Vagina (tissue), 2 donors: ENCODE measurements around the gene RPTOR. TPM values are rescaled to one million over a fixed set of nuclear protein-coding genes. Genes with fewer than 3 reads are reported as not detected.

ENCODE experiments used
- DNase-seq, 2 donors: peaks; one replicate each; pipeline ENCODE4 v3.0.0-alpha.2; 2017; ENCODE audit errors: extremely low spot score in 2 of 2
- H3K27ac ChIP-seq: fragments of 200-600 bp; sonication (generic); one replicate; pipeline ENCODE4 v1.5.1; 2019
- H3K27me3 ChIP-seq: fragments of 200-600 bp; sonication (generic); one replicate; pipeline ENCODE4 v1.5.1; 2019
- H3K36me3 ChIP-seq, 2 donors: fragments of 200-600 bp; sonication (generic); one replicate each; pipeline ENCODE4 v1.5.1; 2017 to 2019
- H3K4me1 ChIP-seq: fragments of 200-600 bp; sonication (generic); one replicate; pipeline ENCODE4 v1.5.1; 2019
- H3K4me3 ChIP-seq, 2 donors: fragments of 200-600 bp; sonication (generic); 1 replicate in 1 of 2; 2 replicates in 1 of 2; pipeline ENCODE4 v1.5.1; 2016 to 2019
- H3K9me3 ChIP-seq: fragments of 200-600 bp; sonication (generic); one replicate; pipeline ENCODE4 v1.5.1; 2019
- POLR2A ChIP-seq, 2 donors: fragments of 450-650 bp; IDR thresholded peaks; one replicate each; pipeline ENCODE4 v1.6.1; 2017; ENCODE audit warnings: antibody characterized with exemption in 2 of 2, mild to moderate bottlenecking in 2 of 2, moderate library complexity in 2 of 2
- POLR2AphosphoS5 ChIP-seq, 2 donors: sonication (generic); formaldehyde crosslinking; IDR thresholded peaks; one replicate each; pipeline ENCODE4 v1.9.0; 2017; ENCODE audit warnings: antibody characterized with exemption in 2 of 2, mild to moderate bottlenecking in 2 of 2, low read depth in 1 of 2; ENCODE audit not compliant: insufficient read depth in 1 of 2
- intact Hi-C: fragments of 100-400 bp; cut with DNase I; formaldehyde crosslinking; loops from one replicate; pipeline ENCODE4 v1.15.1; 2023
- total RNA-seq: library from RNA; depleted of rRNA; stranded (reverse); fragments of >200 nt; gene quantifications from one replicate; pipeline ENCODE4 v1.2.3, GENCODE V29; 2016
- TF ChIP-seq, protein P1 (sequence below), 3 experiments: fragments of 450-650 bp in 2 of 3; fragments of 200-600 bp in 1 of 3; sonication (generic) in 1 of 3; IDR thresholded peaks; one replicate each; pipeline ENCODE4 v1.5.1; 2017 to 2019; ENCODE audit warnings: antibody characterized with exemption in 3 of 3, mild to moderate bottlenecking in 2 of 3, moderate library complexity in 2 of 3

RPTOR gene
- total RNA-seq, 1 donor from 2014 or later = 38.3 TPM

DNA sequence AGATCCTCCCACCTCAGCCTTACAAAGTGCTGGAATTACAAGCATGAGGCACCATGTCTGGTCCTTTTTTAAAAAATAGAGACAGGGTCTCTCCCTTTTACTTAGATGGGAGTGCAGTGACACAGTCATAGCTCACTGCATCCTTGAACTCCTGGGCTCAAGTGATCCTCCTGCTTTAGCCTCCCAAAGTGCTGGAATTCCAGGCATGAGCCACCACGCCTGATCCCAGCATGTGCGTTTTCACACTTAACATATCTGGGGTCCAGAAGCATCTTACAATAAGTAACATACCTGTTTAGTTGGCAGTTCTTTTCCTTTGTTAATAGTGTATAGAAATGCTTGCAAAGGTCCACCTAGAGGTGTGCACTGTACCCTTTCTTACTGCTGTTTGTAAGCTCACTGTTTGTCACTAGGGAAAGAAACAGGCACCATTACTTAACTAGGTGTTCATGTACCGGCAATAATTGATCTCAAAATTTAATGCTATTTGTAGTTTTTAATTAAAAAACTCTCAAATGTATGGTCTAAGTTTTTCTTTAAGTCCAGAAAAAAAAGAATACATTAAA, 221.7 kb downstream of the RPTOR start:
- intact Hi-C loops = no loop called here
- TF ChIP-seq POLR2AphosphoS5 (IDR thresholded peaks at IDR 0.05; ENCODE audit: insufficient read depth in 1 of 2, low read depth in 1 of 2) (no peak), POLR2A (IDR thresholded peaks at IDR 0.05) (no peak)
- TF ChIP-seq, protein P1, sequence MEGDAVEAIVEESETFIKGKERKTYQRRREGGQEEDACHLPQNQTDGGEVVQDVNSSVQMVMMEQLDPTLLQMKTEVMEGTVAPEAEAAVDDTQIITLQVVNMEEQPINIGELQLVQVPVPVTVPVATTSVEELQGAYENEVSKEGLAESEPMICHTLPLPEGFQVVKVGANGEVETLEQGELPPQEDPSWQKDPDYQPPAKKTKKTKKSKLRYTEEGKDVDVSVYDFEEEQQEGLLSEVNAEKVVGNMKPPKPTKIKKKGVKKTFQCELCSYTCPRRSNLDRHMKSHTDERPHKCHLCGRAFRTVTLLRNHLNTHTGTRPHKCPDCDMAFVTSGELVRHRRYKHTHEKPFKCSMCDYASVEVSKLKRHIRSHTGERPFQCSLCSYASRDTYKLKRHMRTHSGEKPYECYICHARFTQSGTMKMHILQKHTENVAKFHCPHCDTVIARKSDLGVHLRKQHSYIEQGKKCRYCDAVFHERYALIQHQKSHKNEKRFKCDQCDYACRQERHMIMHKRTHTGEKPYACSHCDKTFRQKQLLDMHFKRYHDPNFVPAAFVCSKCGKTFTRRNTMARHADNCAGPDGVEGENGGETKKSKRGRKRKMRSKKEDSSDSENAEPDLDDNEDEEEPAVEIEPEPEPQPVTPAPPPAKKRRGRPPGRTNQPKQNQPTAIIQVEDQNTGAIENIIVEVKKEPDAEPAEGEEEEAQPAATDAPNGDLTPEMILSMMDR (IDR thresholded peaks at IDR 0.05) = no peak
- Histone ChIP-seq H3K27me3 (no peaks in the 10 kb centered on the region), H3K9me3 (no peaks in the 10 kb centered on the region), H3K27ac (no peak overlapping the region), H3K4me1 (no peaks in the 10 kb centered on the region), H3K4me3 (no peak overlapping the region), H3K36me3 (no peaks in the 10 kb centered on the region)
- no peak for DNase-seq

DNA sequence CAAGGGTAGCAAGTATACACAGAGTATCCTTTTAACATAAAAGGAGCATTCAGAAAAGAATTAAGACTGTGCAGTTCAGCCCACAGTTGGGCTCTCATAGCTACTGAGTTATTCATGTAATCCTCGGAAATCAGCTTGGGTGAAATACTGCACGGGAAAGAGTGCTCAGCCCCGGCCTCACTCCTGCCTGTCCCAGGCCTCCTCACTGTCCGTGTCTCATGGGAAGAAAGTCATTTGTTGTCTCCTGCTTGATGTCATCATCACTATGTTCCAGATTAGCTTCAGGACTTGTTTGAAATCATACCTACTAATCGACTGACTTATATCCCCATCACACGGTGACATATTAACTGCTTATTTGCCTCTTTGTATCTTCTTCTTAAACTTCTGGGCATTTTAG, 223.8 kb downstream of the RPTOR start:
- Histone ChIP-seq H3K27me3 (no peaks in the 10 kb centered on the region), H3K27ac (no peak overlapping the region), H3K4me3 (no peak overlapping the region), H3K36me3 (no peaks in the 10 kb centered on the region), H3K4me1 (no peaks in the 10 kb centered on the region), H3K9me3 (no peaks in the 10 kb centered on the region)
- intact Hi-C loops = no loop called here
- DNase-seq = no peak
- TF ChIP-seq POLR2AphosphoS5 (IDR thresholded peaks at IDR 0.05; ENCODE audit: insufficient read depth in 1 of 2, low read depth in 1 of 2) = no peak
- TF ChIP-seq, protein P1 (IDR thresholded peaks at IDR 0.05) = no peak
- TF ChIP-seq POLR2A (IDR thresholded peaks at IDR 0.05) = no peak

DNA sequence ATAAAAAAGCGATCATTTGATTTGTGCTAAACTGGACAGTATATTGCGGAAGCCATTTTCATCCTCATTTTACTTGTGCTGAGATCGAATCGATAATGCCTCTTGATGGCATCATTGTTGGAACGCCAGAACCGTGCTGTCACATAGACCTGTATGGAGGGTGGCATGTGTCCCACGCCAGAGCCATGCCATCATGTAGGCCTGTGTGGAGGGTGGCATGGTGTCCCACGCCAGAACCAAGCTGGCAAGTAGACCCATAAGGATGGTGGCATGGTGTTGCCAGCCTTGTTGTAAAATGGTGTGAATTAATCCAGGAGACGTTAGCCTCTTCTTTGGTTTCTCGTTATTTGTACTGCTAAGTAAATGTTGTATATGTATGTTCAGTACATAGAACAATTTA, 224.3 kb downstream of the RPTOR start:
- no peak overlapping the region for H3K4me3 ChIP-seq
- H3K9me3 ChIP-seq = no peaks in the 10 kb centered on the region
- intact Hi-C loops = no loop called here
- no peak overlapping the region for H3K27ac ChIP-seq
- H3K36me3 ChIP-seq = no peaks in the 10 kb centered on the region
- no peaks in the 10 kb centered on the region for H3K27me3 ChIP-seq
- no peak for DNase-seq
- no peaks in the 10 kb centered on the region for H3K4me1 ChIP-seq
- no peak for TF ChIP-seq POLR2A (IDR thresholded peaks at IDR 0.05)
- TF ChIP-seq POLR2AphosphoS5 (IDR thresholded peaks at IDR 0.05; ENCODE audit: insufficient read depth in 1 of 2, low read depth in 1 of 2) = no peak
- TF ChIP-seq, protein P1 (IDR thresholded peaks at IDR 0.05) = no peak

DNA sequence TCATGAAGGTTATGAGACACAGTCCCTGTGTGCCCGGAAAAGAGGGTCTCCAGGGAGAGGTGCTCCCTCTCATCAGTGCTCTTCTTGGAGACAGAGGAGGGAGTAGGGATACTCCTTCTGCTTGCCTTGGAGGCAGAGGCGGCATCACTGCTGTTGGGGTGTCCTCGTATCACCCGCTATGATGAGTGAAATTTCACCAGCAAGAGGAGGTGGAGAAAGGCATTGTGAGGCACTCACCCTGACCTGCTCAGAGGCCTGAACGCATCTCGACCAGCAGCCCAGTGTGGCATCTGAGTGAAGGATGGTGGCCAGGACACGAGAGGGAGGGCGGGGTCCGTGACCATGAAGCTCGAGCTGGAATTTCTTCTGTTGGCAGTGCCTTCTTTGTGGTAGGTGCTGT, 224.9 kb downstream of the RPTOR start:
- Histone ChIP-seq H3K9me3 (no peaks in the 10 kb centered on the region), H3K4me1 (no peaks in the 10 kb centered on the region), H3K27ac (no peak overlapping the region), H3K27me3 (no peaks in the 10 kb centered on the region), H3K4me3 (no peak overlapping the region), H3K36me3 (no peaks in the 10 kb centered on the region)
- DNase-seq = no peak
- no peak for TF ChIP-seq POLR2A (IDR thresholded peaks at IDR 0.05)
- intact Hi-C loops = no loop called here

DNA sequence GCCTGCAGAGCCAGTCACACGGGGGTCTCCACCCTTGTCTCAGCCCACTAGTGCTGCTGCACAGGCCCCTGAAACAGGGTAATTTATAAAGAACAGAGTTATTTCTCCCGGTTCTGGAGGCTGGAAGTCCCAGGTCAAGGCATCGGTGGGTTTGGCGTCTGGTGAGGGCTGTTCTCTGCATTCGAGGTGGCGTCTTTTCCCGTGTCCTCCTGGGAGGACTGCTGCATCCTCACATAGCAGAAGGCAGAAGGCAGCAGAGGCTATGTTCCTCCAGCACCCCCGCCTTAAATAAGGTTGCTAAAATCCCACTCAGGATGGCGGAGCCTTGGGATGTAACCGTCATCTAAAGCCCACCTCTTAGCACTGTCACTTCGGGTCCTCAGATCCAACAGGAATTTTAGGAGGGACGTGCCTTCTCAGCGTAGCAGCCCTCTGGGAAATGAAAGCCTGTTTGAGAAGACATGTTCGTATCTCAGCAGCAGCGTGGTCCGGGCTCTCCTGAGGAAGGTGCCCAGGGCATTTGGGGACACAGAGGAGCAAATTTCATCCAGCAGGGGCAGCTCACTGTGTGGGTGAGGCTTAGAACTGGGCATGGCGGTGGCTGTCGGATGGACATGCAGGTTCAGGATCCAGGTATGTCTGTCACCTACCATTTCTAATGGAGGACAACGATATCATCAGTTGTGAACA, 225.4 kb downstream of the RPTOR start:
- no peaks in the 10 kb centered on the region for H3K27me3 ChIP-seq
- H3K27ac ChIP-seq = no peak overlapping the region
- H3K36me3 ChIP-seq = no peaks in the 10 kb centered on the region
- H3K9me3 ChIP-seq = no peaks in the 10 kb centered on the region
- no peak for DNase-seq
- H3K4me1 ChIP-seq = no peaks in the 10 kb centered on the region
- intact Hi-C loops = no loop called here
- no peak overlapping the region for H3K4me3 ChIP-seq
- TF ChIP-seq POLR2AphosphoS5 (IDR thresholded peaks at IDR 0.05; ENCODE audit: insufficient read depth in 1 of 2, low read depth in 1 of 2) (no peak), POLR2A (IDR thresholded peaks at IDR 0.05) (no peak)
- TF ChIP-seq, protein P1 (IDR thresholded peaks at IDR 0.05) = no peak
